Activated CD8-positive, alpha-beta memory T cell treated with anti-CD3 and anti-CD28 coated beads, Interleukin-2, amount 50 U/mL, for 48 hours (primary cell): ENCODE measurements around the gene SCUBE2.
"Not testable (repeated sequence)": the region's sequence is repeated elsewhere in the genome, so short reads cannot be mapped to it uniquely, and the experiment has no call there.

ENCODE experiments used
- DNase-seq: peaks from one replicate; pipeline ENCODE4 v3.0.0-alpha.2; 2020

Gene SCUBE2

GRCh38 chr11:9103542-9104276, 12.3 kb upstream of the SCUBE2 start:
- no peak for DNase-seq

GRCh38 chr11:9099617-9100016, 8.2 kb upstream of the SCUBE2 start:
- DNase-seq = no peak

- DNase-seq = not testable (repeated sequence)
Observed at GRCh38 chr11:9098455-9098854, 7.1 kb upstream of the SCUBE2 start.

GRCh38 chr11:9097186-9097943, 6.0 kb upstream of the SCUBE2 start:
- DNase-seq = not testable (repeated sequence)

GRCh38 chr11:9096427-9096826, 5.0 kb upstream of the SCUBE2 start:
- no peak for DNase-seq

DNA sequence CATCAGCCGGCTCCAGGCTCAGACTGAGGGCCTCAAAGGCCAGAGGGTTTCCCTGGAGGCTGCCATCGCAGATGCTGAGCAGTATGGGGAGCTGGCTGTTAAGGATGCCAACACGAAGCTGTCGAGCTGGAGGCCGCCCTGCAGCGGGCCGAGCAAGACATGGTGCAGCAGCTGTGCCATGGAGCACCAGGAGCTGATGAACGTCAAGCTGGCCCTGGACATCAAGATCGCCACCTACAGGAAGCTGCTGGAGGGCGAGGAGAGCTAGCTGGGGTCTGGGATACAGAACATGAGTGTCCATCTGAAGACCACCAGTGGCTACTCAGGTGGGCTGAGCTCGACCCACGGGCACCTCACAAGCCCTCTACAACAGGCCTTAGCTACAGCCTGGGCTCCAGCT, 4.0 kb upstream of the SCUBE2 start:
- DNase-seq = no peak

GRCh38 chr11:9094420-9094819, 3.0 kb upstream of the SCUBE2 start:
- DNase-seq = no peak

DNA sequence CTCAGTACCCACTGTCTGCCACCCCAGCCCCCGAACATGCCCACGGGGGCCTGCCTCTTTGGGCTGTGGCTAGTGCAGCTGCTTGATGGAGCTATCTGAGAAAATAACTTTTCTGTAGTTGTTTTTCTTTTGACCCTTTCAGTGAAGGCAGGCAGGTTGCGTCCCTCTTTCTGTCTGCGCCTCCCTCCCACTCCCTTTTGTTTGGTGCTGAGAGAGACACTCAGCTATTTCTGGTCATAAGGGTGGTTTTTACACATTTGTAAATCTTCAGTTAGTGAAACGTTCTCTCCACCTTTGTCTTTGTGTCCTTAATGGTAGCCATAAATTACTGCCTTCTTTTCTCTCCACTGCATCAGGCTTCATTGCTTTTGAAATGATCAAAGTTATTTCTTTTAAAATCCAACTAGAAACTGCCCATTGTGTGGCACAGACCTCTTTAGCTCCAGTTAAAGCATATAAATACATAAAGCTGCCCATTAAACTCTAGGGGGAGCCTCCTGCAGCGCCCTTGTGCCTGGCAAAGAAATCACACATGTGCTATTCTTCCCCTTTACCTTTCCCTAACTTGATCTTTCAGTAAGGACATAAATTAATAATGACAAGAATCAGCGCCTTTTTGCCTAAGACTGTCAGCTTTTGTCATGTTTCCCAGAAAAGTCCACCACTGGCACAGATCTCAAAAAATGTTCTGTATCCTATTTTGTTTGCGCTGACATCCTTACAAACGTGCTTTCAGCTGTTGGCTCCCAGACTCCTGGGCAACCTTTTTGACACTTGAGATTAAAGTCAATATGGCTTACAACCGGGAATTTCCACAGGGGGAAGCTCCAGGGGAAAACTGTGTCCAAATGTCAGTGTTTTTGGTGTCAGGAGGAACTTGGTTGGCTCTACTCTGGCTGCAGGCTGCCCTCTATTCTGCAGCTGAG, 1.7 kb upstream of the SCUBE2 start:
- no peak for DNase-seq

DNA sequence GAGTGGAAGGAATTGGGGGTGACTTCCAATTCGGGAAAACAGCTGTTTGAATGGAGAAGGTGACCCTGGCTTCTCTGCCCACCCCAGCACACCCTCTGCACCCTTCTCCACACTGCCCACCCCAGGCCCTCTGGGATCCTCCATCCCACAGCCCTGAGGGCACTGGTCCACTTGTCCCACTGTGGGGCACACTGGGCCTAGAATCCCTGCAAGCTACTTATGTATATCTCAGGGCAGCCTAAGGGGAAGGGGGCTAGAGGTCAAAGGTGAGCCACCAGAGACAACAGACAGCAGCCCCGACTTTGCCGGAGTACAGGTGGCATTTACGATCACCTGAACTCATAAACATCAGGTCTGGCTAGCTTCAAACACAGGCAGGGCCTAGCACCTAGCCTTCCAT, 673 bp upstream of the SCUBE2 start:
- no peak for DNase-seq

- DNase-seq = no peak
Observed at GRCh38 chr11:9090488-9091043, 833 bp downstream of the SCUBE2 start.

GRCh38 chr11:9089636-9090035, 1.8 kb downstream of the SCUBE2 start:
- DNase-seq = no peak

DNA sequence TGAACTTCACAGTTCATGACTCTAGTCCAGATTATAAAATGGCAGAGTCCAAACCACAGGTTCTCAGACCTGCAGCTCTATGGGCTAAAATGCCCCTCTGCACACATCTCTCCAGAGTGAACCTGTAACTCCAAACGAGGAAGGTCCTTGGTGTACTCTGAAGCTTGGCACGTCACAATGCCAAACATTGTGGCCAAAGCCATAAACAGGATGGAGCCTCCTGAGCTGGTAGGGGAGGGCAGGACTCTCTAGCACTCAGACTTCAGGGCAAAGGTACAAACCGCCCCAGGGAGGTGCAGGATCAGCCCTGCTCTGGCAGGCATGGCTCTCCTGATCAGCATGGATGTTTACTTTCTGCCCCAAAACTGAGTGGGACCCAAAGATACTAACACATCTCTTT, 2.3 kb downstream of the SCUBE2 start:
- DNase-seq = no peak

- DNase-seq = no peak
Observed at GRCh38 chr11:9082575-9082974, 8.8 kb downstream of the SCUBE2 start.

- DNase-seq = no peak
Observed at GRCh38 chr11:9081153-9081552, 10.2 kb downstream of the SCUBE2 start.

- DNase-seq = no peak
Observed at GRCh38 chr11:9078113-9079086, 13.0 kb downstream of the SCUBE2 start.

GRCh38 chr11:9077164-9077563, 14.2 kb downstream of the SCUBE2 start:
- no peak for DNase-seq

DNA sequence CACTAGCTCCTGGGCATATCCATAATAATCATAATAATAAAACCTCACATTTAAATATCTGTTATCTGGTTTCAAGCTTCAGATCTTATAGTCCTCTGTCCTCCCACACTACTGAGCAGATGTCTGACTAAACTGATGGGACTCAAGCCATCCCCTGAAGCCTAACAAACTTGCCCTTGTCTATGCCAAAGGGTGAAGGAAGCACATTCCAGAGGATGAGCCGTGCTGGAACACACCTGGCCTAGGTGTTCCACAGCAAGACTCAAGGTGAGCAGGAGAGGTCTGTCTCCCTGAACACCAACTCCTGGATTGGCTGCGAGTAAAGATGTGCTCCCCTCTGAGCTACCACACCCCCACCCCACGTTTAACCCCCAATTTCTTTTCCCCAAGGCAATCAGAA, 14.7 kb downstream of the SCUBE2 start:
- no peak for DNase-seq

GRCh38 chr11:9076046-9076445, 15.4 kb downstream of the SCUBE2 start:
- DNase-seq = no peak

GRCh38 chr11:9075556-9075955, 15.8 kb downstream of the SCUBE2 start:
- DNase-seq = no peak

DNA sequence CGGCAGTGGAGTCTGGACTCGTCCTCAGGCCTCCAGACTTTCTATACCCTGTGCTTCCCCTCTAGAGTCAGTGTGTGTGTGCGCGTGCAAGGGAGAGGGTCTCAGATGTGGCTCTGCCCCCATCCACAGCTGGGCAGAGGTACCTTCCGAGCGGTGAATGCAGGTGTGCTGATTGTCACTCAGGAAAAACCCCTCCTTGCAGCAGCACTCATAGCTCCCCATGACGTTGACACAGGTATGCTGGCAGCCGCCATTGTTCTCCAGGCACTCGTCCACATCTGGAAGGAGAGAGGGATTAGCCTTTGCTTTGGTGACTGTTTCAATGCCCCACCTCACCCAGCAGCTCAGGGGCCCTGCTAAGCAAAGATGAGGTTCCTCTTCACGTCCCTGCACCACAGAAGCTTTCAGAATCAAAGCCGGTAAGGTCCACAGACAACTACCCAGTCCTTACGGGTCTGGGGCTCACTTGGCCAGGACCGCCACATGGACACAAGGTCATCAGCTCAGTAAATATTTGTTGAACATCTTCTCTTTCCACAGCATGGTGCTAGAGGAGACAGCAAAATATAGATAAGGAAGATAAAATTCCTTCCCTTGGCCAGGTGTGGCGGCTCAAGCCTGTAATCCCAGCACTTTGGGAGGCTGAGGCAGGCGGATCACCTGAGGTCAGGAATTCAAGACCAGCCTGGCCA, 16.9 kb downstream of the SCUBE2 start:
- no peak for DNase-seq
